Parathyroid adenoma (tissue), 2 donors: ENCODE measurements around the gene PLCB1.

Experiments
- H2AFZ ChIP-seq: fragments of 300-600 bp; sonication (generic); one replicate; pipeline ENCODE4 v1.7.0; 2017; ENCODE audit warnings: antibody characterized with exemption, mild to moderate bottlenecking
- H3K27ac ChIP-seq: fragments of 300-600 bp; sonication (generic); one replicate; pipeline ENCODE4 v1.7.0; 2017
- H3K27me3 ChIP-seq: fragments of 300-600 bp; sonication (generic); one replicate; pipeline ENCODE4 v1.7.0; 2017; ENCODE audit warnings: low read length; ENCODE audit not compliant: control insufficient read depth, insufficient read depth
- H3K36me3 ChIP-seq: fragments of 300-600 bp; sonication (generic); one replicate; pipeline ENCODE4 v1.7.0; 2017; ENCODE audit warnings: low read length; ENCODE audit not compliant: control insufficient read depth, insufficient read depth
- H3K4me1 ChIP-seq: fragments of 300-600 bp; sonication (generic); one replicate; pipeline ENCODE4 v1.7.0; 2017; ENCODE audit warnings: control low read depth
- H3K4me2 ChIP-seq: fragments of 300-600 bp; sonication (generic); one replicate; pipeline ENCODE4 v1.7.0; 2017; ENCODE audit warnings: low read length
- H3K4me3 ChIP-seq: fragments of 300-600 bp; sonication (generic); one replicate; pipeline ENCODE4 v1.7.0; 2017; ENCODE audit warnings: low read depth, low read length
- H3K79me2 ChIP-seq: fragments of 300-600 bp; sonication (generic); one replicate; pipeline ENCODE4 v1.7.0; 2017; ENCODE audit warnings: control low read depth
- H3K9ac ChIP-seq: fragments of 300-600 bp; sonication (generic); one replicate; pipeline ENCODE4 v1.7.0; 2017; ENCODE audit warnings: mild to moderate bottlenecking
- H3K9me3 ChIP-seq: fragments of 300-600 bp; sonication (generic); one replicate; pipeline ENCODE4 v1.7.0; 2017; ENCODE audit warnings: low read length; ENCODE audit not compliant: control insufficient read depth
- CTCF ChIP-seq: fragments of 300-600 bp; sonication (generic); IDR thresholded peaks from one replicate; pipeline ENCODE4 v1.7.0; 2017; ENCODE audit warnings: antibody characterized with exemption, mild to moderate bottlenecking
- donor health status: primary hyperparathyroidism.

PLCB1 gene

GRCh38 chr20:8663424-8663823, 531.4 kb downstream of the PLCB1 start:
- no peaks in the 10 kb centered on the region for H3K79me2 ChIP-seq
- no peak for TF ChIP-seq CTCF
- no peak overlapping the region for H3K4me3 ChIP-seq
- no peak overlapping the region for H2AFZ ChIP-seq
- H3K27me3 ChIP-seq: no peaks in the 10 kb centered on the region
- H3K27ac ChIP-seq: no peak overlapping the region
- no peaks in the 10 kb centered on the region for H3K9me3 ChIP-seq
- no peaks in the 10 kb centered on the region for H3K36me3 ChIP-seq
- H3K4me2 ChIP-seq: no peak overlapping the region
- H3K9ac ChIP-seq: no peak overlapping the region
- H3K4me1 ChIP-seq: no peaks in the 10 kb centered on the region

GRCh38 chr20:8664778-8665177, 532.7 kb downstream of the PLCB1 start:
- no peaks in the 10 kb centered on the region for H3K79me2 ChIP-seq
- TF ChIP-seq CTCF: no peak

GRCh38 chr20:8667306-8667705, 535.2 kb downstream of the PLCB1 start:
- Histone ChIP-seq H3K36me3 (no peaks in the 10 kb centered on the region), H3K9ac (no peak overlapping the region), H3K4me3 (no peak overlapping the region), H3K79me2 (no peaks in the 10 kb centered on the region), H2AFZ (no peak overlapping the region), H3K9me3 (no peaks in the 10 kb centered on the region), H3K27ac (no peak overlapping the region), H3K4me1 (no peaks in the 10 kb centered on the region), H3K27me3 (no peaks in the 10 kb centered on the region), H3K4me2 (no peak overlapping the region)
- no peak for TF ChIP-seq CTCF

More at GRCh38 chr20:8664778-8665177, 532.7 kb downstream of the PLCB1 start:
- no peaks in the 10 kb centered on the region for H3K36me3 ChIP-seq
- H3K9ac ChIP-seq: no peak overlapping the region
- H3K27ac ChIP-seq: no peak overlapping the region
- no peaks in the 10 kb centered on the region for H3K27me3 ChIP-seq
- no peak overlapping the region for H2AFZ ChIP-seq
- no peaks in the 10 kb centered on the region for H3K9me3 ChIP-seq
- no peak overlapping the region for H3K4me3 ChIP-seq
- no peaks in the 10 kb centered on the region for H3K4me1 ChIP-seq
- H3K4me2 ChIP-seq: no peak overlapping the region

- no peak overlapping the region for H3K4me3 ChIP-seq
- H3K4me2 ChIP-seq: no peak overlapping the region
- no peak overlapping the region for H3K27ac ChIP-seq
- no peak overlapping the region for H2AFZ ChIP-seq
- H3K79me2 ChIP-seq: no peaks in the 10 kb centered on the region
- no peaks in the 10 kb centered on the region for H3K4me1 ChIP-seq
- H3K27me3 ChIP-seq: no peaks in the 10 kb centered on the region
- H3K36me3 ChIP-seq: no peaks in the 10 kb centered on the region
- TF ChIP-seq CTCF: no peak
- no peaks in the 10 kb centered on the region for H3K9me3 ChIP-seq
- no peak overlapping the region for H3K9ac ChIP-seq
Observed at GRCh38 chr20:8670207-8670892, 538.3 kb downstream of the PLCB1 start.

GRCh38 chr20:8670893-8671215, 538.8 kb downstream of the PLCB1 start:
- Histone ChIP-seq H2AFZ (no peak overlapping the region), H3K4me1 (peaks cover 4% of the 10 kb centered on the region), H3K79me2 (no peaks in the 10 kb centered on the region), H3K36me3 (no peaks in the 10 kb centered on the region), H3K4me2 (no peak overlapping the region), H3K9me3 (no peaks in the 10 kb centered on the region), H3K27ac (no peak overlapping the region), H3K4me3 (no peak overlapping the region), H3K9ac (no peak overlapping the region), H3K27me3 (no peaks in the 10 kb centered on the region)
- TF ChIP-seq CTCF: no peak
